D341Med (cell line): ENCODE results near the gene SHROOM4.

Source experiments
- DNase-seq: peaks from one replicate; pipeline ENCODE4 v3.0.0; 2012; ENCODE audit warnings: low spot score

SHROOM4 gene

GRCh38 chrX:50813843-50814661 is at the start of gene SHROOM4:
TSS of gene SHROOM4 (minus strand) at chrX:50814194. CDS start at chrX:50814018, 176 bp downstream.
- peak; percentile 8 for DNase-seq

- no peak for DNase-seq
These were observed 49.5 kb upstream of the SHROOM4 start for GRCh38 chrX:50863471-50863870.

- no peak for DNase-seq
These were observed 46.5 kb upstream of the SHROOM4 start for GRCh38 chrX:50860518-50860917.

- no peak for DNase-seq
These were observed 44.6 kb upstream of the SHROOM4 start for GRCh38 chrX:50858548-50858947.

- no peak for DNase-seq
These were observed 39.4 kb upstream of the SHROOM4 start for GRCh38 chrX:50853399-50853798.

GRCh38 chrX:50852524-50852923 is 38.5 kb upstream of the SHROOM4 start:
- no peak for DNase-seq

- no peak for DNase-seq
These were observed 28.2 kb upstream of the SHROOM4 start for GRCh38 chrX:50842221-50842620.

GRCh38 chrX:50839730-50840129 is 25.7 kb upstream of the SHROOM4 start:
- no peak for DNase-seq

GRCh38 chrX:50838820-50839600 is 25.0 kb upstream of the SHROOM4 start:
- DNase-seq: no peak

GRCh38 chrX:50827996-50828395 is 14.0 kb upstream of the SHROOM4 start:
- no peak for DNase-seq

GRCh38 chrX:50825825-50826224 is 11.8 kb upstream of the SHROOM4 start:
- DNase-seq: no peak

- no peak for DNase-seq
These were observed 5.0 kb upstream of the SHROOM4 start for GRCh38 chrX:50818986-50819385.

- DNase-seq: no peak
These were observed 1.1 kb upstream of the SHROOM4 start for GRCh38 chrX:50815120-50815519.

GRCh38 chrX:50814701-50815100 is 707 bp upstream of the SHROOM4 start:
- no peak for DNase-seq

GRCh38 chrX:50812995-50813842 is 775 bp downstream of the SHROOM4 start:
- peak; percentile 7 for DNase-seq

GRCh38 chrX:50805276-50805675 is 8.7 kb downstream of the SHROOM4 start:
- DNase-seq: no peak

- DNase-seq: no peak
These were observed 12.9 kb downstream of the SHROOM4 start for GRCh38 chrX:50801135-50801534.

GRCh38 chrX:50799531-50799961 is 14.4 kb downstream of the SHROOM4 start:
- no peak for DNase-seq

GRCh38 chrX:50798783-50799182 is 15.2 kb downstream of the SHROOM4 start:
- no peak for DNase-seq

GRCh38 chrX:50787099-50787498 is 26.9 kb downstream of the SHROOM4 start:
- no peak for DNase-seq

GRCh38 chrX:50780144-50780543 is 33.9 kb downstream of the SHROOM4 start:
- DNase-seq: no peak

- DNase-seq: no peak
These were observed 34.3 kb downstream of the SHROOM4 start for GRCh38 chrX:50779694-50780093.
